Activated naive CD4-positive, alpha-beta T cell treated with anti-CD3 and anti-CD28 coated beads, Interleukin-2, amount 10 ng/mL, durations not matched to agents 7 days and 5 days (primary cell): ENCODE measurements around the gene BOLA2B.
A peak's percentile ranks its signal among the peaks of the same experiment; 100 is the strongest.
"Not testable (repeated sequence)": the region's sequence is repeated elsewhere in the genome, so short reads cannot be mapped to it uniquely, and the experiment has no call there.

ENCODE experiments used
- CTCF ChIA-PET: fragments of 350-600 bp; sonication (Branson Sonifier 250); formaldehyde crosslinking; loops from one replicate; lab custom pipeline; 2021; ENCODE audit warnings: antibody characterized with exemption; lab: Charles Lee
- DNase-seq: peaks from one replicate; pipeline ENCODE4 v3.0.0-alpha.2; 2020
- H3K27ac Mint-ChIP-seq: one replicate; pipeline ENCODE4 v1.8.0; 2021; ENCODE audit warnings: mild to moderate bottlenecking, moderate library complexity, mixed read lengths
- H3K27me3 Mint-ChIP-seq: one replicate; pipeline ENCODE4 v1.8.0; 2021; ENCODE audit warnings: mild to moderate bottlenecking, mixed read lengths
- H3K36me3 Mint-ChIP-seq: one replicate; pipeline ENCODE4 v1.8.0; 2021; ENCODE audit warnings: mixed read lengths
- H3K4me1 Mint-ChIP-seq: one replicate; pipeline ENCODE4 v1.8.0; 2021; ENCODE audit warnings: mixed read lengths
- H3K4me3 Mint-ChIP-seq: one replicate; pipeline ENCODE4 v1.8.0; 2021; ENCODE audit warnings: mild to moderate bottlenecking, moderate library complexity, mixed read lengths
- H3K9me3 Mint-ChIP-seq: one replicate; pipeline ENCODE4 v1.8.0; 2021; ENCODE audit warnings: mixed read lengths

Gene BOLA2B

DNA sequence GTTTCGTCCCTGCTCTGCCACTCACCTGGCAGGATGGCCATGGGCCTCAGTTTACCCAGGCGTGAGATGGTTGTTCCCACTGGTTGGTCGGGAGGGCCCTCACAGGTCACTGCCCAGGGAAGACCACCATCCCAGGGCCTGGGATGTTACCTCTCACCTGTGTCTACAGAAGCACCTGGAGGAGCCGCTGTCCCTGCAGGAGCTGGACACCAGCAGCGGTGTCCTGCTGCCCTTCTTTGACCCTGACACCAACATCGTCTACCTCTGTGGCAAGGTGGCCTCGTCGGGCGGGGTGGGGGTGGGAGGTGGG is 6.0 kb downstream of the BOLA2B start:
- no peaks in the 10 kb centered on the region for H3K9me3 Mint-ChIP-seq
- peak overlapping the region; percentile 98 for H3K27ac Mint-ChIP-seq
- CTCF ChIA-PET, result interaction anchor here (1.4 kb wide), 1 partner anchor 95 kb away, joined by 3 read pairs; no protein-coding TSS in a partner anchor
- H3K4me1 Mint-ChIP-seq, result peaks cover 22% of the 10 kb centered on the region
- no peak for DNase-seq
- H3K36me3 Mint-ChIP-seq, result peaks cover 42% of the 10 kb centered on the region
- H3K4me3 Mint-ChIP-seq, result peak overlapping the region; percentile 100
- H3K27me3 Mint-ChIP-seq, result peaks cover 5% of the 10 kb centered on the region

DNA sequence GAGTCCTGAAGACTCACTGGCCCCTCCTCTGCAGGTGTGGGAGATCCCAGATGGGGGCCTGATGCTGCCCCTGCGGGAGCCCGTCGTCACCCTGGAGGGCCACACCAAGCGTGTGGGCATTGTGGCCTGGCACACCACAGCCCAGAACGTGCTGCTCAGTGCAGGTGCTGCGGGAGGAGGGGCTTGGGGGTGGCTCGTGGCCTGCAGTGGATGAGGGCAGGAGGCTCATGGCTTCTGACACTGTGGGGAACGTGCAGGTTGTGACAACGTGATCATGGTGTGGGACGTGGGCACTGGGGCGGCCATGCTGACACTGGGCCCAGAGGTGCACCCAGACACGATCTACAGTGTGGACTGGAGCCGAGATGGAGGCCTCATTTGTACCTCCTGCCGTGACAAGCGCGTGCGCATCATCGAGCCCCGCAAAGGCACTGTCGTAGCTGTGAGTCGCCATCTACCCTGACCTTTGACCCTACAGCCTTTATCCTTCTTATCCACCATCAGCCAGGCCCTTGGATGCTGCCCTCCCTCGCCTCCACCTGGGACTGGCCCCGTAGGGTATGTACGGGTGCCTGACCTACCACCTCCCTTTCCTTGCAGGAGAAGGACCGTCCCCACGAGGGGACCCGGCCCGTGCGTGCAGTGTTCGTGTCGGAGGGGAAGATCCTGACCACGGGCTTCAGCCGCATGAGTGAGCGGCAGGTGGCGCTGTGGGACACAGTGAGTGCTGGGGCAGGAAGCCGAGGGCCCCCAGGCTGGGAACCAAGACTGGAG is 6.5 kb downstream of the BOLA2B start:
- peaks cover 42% of the 10 kb centered on the region for H3K36me3 Mint-ChIP-seq
- H3K27ac Mint-ChIP-seq, result peak overlapping the region; percentile 98
- peak; percentile 88 for DNase-seq
- H3K4me3 Mint-ChIP-seq, result peak overlapping the region; percentile 100
- peaks cover 5% of the 10 kb centered on the region for H3K27me3 Mint-ChIP-seq
- CTCF ChIA-PET, result interaction anchor here (0.8 to 2.7 kb wide), 5 partner anchors 12 to 95 kb away, joined by 3 to 13 read pairs (median 3); partner anchors contain the start of gene TBX6
- no peaks in the 10 kb centered on the region for H3K9me3 Mint-ChIP-seq
- peaks cover 27% of the 10 kb centered on the region for H3K4me1 Mint-ChIP-seq

DNA sequence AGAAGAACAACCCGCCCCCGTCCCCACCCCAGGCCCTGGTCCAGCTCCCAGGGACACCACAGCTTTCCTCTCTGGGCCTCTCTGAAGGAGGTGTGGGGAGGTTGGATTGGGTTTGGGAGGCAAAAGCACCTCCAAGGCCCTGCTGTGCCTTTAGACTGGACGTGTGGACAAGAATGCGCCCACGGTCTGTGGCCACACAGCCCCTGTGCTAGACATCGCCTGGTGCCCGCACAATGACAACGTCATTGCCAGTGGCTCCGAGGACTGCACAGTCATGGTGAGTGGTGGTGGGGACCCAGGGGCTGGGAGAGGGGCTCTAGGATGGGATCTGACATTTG is 7.1 kb downstream of the BOLA2B start:
- Mint-ChIP-seq H3K9me3 (no peaks in the 10 kb centered on the region), H3K36me3 (peaks cover 42% of the 10 kb centered on the region), H3K27ac (peak overlapping the region; percentile 98), H3K27me3 (peaks cover 5% of the 10 kb centered on the region), H3K4me3 (peak overlapping the region; percentile 100), H3K4me1 (peaks cover 30% of the 10 kb centered on the region)
- CTCF ChIA-PET, result interaction anchor here (0.8 to 2.7 kb wide), 8 partner anchors 11 to 223 kb away, joined by 3 to 13 read pairs (median 4); partner anchors contain the start of genes GDPD3, TBX6 and ZNF771
- no peak for DNase-seq

DNA sequence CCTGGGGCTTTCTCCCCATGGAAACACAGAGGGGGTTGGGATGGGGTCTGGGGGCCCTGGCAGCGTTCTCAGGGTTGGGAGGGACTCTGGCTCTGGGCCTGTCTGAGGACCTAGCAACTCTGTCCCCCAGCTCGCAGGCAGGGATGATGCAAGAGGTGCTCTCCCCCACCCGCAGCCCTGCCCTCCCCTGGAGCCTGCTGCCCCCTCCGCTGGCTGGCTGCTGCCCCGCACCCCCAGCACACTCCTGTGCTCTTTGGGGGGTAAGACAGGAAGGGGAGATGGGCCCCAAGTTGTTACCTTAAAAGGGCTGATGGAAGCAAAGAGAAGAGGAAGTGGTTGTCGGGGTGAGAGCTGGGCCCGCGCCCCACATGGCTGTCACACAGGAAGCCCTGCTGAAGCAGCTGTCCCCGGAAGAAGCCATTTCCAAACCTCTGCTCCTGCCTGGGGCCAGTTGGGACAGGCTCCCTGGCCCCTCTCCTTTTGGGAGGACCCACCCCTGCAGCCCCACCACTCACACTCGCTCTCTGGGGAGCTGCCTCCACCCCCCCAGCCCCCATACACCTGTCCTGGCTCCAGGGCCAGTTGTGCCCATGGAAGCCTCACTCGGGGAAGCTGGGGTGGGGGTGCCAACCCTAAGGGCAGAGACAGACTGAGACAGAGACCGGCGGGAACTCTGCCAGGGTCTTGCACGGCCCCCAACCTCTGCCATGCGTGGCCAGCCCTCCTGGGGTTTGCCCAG is 7.6 kb downstream of the BOLA2B start:
- H3K9me3 Mint-ChIP-seq, result no peaks in the 10 kb centered on the region
- H3K4me3 Mint-ChIP-seq, result peak overlapping the region; percentile 100
- CTCF ChIA-PET, result interaction anchor here (0.6 to 2.7 kb wide), 9 partner anchors 11 to 464 kb away, joined by 3 to 13 read pairs (median 4); partner anchors contain the start of genes GDPD3, TBX6 and ZNF771
- peaks cover 42% of the 10 kb centered on the region for H3K36me3 Mint-ChIP-seq
- H3K4me1 Mint-ChIP-seq, result peaks cover 32% of the 10 kb centered on the region
- H3K27me3 Mint-ChIP-seq, result peaks cover 5% of the 10 kb centered on the region
- DNase-seq, result peak; percentile 92
- peak overlapping the region; percentile 98 for H3K27ac Mint-ChIP-seq

DNA sequence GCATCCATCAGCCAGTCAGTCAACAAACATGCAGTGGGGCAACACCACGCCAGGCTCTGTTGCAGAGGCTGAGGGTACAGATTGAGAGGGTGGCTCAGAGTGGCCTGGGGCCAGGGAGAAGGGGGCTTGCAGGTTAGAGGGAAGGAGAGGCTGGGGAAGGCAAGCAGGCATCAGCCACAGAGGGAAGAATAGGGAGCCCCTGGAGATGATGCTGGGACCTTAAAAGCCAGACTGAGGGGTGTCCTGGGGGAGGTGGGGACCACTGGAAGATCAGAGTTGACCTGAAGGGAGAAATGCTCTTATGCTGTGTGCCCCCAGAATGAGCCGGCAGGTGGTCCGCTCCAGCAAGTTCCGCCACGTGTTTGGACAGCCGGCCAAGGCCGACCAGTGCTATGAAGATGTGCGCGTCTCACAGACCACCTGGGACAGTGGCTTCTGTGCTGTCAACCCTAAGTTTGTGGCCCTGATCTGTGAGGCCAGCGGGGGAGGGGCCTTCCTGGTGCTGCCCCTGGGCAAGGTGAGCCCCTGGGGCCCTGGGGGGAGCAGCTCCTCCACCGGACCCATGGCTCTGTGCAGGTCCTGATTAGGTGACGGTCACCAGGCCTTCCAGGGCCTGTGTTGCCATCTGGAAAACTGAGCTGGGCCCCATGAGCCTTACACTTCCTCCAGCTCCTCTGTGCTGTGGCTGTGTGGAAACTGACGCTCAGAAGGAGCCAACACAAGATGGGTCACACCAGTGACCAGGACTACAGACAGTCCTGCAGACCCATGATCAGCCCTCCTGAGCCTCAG is 8.4 kb downstream of the BOLA2B start:
- Mint-ChIP-seq H3K4me1 (peaks cover 34% of the 10 kb centered on the region), H3K36me3 (peaks cover 42% of the 10 kb centered on the region), H3K4me3 (peak overlapping the region; percentile 100), H3K27me3 (peaks cover 5% of the 10 kb centered on the region), H3K9me3 (no peaks in the 10 kb centered on the region), H3K27ac (peak overlapping the region; percentile 98)
- DNase-seq, result no peak
- CTCF ChIA-PET, result interaction anchor here (0.6 to 2.7 kb wide), 7 partner anchors 42 to 465 kb away, joined by 3 to 13 read pairs (median 5); partner anchors contain the start of genes GDPD3, TBX6 and ZNF771

DNA sequence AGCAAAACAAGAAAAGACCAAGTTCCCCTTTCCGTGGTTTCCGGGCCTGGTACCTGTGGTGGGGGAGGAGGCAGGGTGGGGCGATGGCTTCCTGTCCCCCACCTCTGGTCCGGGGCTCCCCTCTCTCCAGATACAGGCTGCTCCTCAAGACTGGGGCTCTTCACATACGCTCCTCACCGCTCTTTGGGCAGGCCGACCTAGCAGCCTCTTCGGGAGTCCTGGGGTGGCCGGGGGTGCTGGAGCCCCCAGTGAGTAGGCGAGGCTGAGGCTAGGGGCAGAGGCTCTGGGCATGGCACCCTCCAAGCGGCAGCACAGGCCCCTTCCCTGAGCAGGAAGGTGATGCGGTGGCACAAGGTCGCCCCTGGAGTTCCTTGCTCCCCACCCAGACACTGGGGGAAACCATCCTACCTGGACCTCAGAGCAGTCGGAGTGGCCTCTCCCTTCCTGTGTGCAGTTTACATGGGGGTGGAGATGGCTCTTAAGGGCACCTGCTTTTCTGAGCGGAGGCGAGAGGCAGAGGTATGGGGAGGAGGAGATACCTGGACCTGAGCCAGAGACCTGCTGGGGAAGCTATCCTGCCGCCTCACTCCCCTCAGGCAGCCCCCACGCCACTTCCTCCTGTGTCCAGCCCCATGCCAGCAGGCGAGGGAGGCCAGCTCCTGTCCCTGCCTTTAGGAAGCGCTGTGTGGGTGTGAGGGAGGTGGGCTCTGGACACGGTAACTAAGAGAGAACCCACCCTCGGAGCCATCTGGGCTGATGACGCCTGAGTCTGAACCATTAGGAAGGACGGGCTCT is 9.2 kb downstream of the BOLA2B start:
- H3K4me3 Mint-ChIP-seq, result peak overlapping the region; percentile 100
- peaks cover 34% of the 10 kb centered on the region for H3K4me1 Mint-ChIP-seq
- DNase-seq, result peak; percentile 93
- peaks cover 5% of the 10 kb centered on the region for H3K27me3 Mint-ChIP-seq
- peak overlapping the region; percentile 98 for H3K27ac Mint-ChIP-seq
- H3K9me3 Mint-ChIP-seq, result no peaks in the 10 kb centered on the region
- H3K36me3 Mint-ChIP-seq, result peaks cover 42% of the 10 kb centered on the region
- CTCF ChIA-PET, result interaction anchor here (2.7 kb wide), 1 partner anchor 93 kb away, joined by 13 read pairs; the partner anchor contains the start of gene TBX6

DNA sequence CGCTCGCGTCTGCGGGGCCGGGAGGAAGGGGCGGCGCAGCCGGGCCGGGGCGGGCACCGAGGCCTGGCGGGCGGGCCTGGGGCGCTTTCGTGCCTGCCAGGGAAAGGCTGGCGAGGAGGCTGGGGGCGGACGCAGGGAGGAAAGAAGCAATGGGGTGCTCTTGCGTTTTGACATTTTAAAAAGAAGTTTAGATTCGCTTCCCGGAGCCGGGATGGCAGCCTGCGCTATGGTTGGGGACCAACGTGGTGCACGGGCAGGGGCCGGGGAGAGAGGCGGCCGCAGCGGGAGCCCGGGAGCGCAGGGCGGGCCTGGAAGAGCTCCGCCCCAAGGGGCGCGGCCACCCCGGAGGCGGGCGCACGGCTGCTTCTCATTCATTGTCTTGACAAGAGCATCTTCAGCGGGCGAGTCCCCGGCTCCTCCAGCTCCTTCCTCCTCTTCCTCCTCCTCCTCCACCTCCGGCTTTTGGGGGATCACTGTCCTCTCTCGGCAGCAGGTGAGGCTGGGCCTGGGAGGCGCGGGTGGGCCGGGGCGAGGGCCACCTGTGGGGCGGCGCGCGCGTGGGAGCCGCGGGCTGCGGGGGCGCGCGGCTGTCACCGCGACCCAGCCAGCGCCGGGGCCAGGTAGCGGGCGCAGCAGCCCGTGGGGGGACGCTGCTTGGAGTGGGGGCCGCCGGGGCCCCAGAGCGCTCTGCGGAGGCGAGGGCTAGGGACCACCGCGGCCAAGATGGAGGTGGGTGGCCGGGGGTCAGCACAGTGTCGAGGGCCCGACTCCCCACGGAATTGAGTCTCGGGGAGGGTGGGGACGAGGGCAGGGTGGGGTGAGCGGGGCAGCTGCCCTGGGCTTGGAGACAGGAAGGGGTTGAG is 10.0 kb downstream of the BOLA2B start, which contains the start of gene CORO1A:
TSS of gene CORO1A (plus strand) at position 370 of the 863 bp plus-strand sequence. CDS start 1,608 bp downstream, outside the sequence.
- Mint-ChIP-seq H3K4me1 (peaks cover 34% of the 10 kb centered on the region), H3K27me3 (peaks cover 5% of the 10 kb centered on the region), H3K4me3 (peak within 1 kb of the TSS; percentile 100), H3K27ac (peak within 1 kb of the TSS; percentile 98), H3K36me3 (peaks cover 42% of the 10 kb centered on the region), H3K9me3 (no peaks in the 10 kb centered on the region)
- CTCF ChIA-PET, result interaction anchor here (0.9 kb wide), 1 partner anchor 91 kb away, joined by 4 read pairs; the partner anchor contains the start of gene TBX6
- DNase-seq, result peak; percentile 91

DNA sequence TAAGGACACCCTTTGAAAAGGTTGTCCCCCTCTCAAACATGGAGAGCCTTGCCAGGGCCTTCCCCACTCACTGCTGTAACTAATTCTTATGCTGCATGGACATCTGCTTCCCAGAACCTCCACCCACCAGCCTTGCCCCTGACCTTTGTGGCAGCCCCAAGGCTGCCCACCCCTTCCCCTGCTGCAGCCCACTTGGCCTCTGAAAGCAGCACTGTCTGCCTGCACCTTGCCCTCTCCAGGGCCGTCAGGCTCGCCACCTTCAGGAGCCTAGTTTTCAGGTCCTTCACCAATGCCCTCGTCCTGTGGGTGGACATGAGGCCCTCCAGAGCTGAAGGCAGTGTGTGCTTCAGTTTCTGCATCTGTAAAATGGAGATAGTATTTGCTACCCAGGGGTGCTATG is 12.7 kb downstream of the BOLA2B start:
- H3K4me1 Mint-ChIP-seq, result peaks cover 15% of the 10 kb centered on the region
- H3K27ac Mint-ChIP-seq, result no peak overlapping the region
- H3K27me3 Mint-ChIP-seq, result peaks cover 5% of the 10 kb centered on the region
- H3K4me3 Mint-ChIP-seq, result peak overlapping the region; percentile 31
- CTCF ChIA-PET, result interaction anchor here (1.0 kb wide), 1 partner anchor 38 kb away, joined by 3 read pairs; no protein-coding TSS in a partner anchor
- peaks cover 19% of the 10 kb centered on the region for H3K36me3 Mint-ChIP-seq
- no peaks in the 10 kb centered on the region for H3K9me3 Mint-ChIP-seq
- no peak for DNase-seq

DNA sequence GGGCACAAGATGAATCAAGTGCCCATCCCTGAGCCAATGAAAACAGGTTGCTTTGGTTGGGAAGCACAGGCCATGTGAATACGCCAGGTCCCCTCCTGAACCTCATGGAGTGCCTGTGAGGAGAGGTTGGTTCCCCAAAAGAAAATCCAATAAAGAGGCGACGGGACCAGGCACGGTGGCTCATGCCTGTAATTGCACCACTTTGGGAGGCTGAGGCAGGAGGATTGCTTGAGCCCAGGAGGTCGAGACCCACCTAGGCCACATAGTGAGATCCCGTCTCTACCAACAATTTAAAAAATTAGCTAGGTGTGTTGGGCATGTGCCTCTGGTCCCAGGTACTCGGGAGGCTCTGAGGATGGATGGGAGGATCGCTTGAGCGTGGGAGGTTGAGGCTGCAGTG is 13.5 kb downstream of the BOLA2B start:
- no peak overlapping the region for H3K27ac Mint-ChIP-seq
- DNase-seq, result no peak
- H3K4me1 Mint-ChIP-seq, result peaks cover 15% of the 10 kb centered on the region
- H3K9me3 Mint-ChIP-seq, result no peaks in the 10 kb centered on the region
- peaks cover 11% of the 10 kb centered on the region for H3K36me3 Mint-ChIP-seq
- H3K4me3 Mint-ChIP-seq, result no peak overlapping the region
- CTCF ChIA-PET, result no interaction called here
- peaks cover 5% of the 10 kb centered on the region for H3K27me3 Mint-ChIP-seq

DNA sequence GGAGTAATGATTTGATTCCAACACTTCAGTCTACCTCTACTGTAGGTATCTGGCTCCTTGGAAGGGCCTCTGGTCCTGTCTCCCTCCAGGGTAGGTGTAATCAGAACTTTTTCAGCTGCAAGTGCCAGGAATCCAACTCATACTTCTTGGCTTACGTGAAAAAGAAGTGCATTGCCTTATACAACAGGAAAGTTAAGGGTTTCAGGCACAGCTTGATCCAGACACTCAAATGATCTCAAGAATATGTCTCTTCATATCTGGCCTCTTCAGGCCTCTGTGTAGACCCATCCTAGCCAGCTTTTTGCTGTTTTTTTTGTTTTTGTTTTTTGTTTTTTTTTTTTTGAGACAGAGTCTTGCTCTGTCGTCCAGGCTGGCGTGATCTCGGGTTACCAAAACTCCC is 14.3 kb downstream of the BOLA2B start:
- Mint-ChIP-seq H3K27ac (no peak overlapping the region), H3K9me3 (no peaks in the 10 kb centered on the region), H3K36me3 (peaks cover 4% of the 10 kb centered on the region), H3K4me3 (no peak overlapping the region), H3K27me3 (peaks cover 4% of the 10 kb centered on the region), H3K4me1 (peaks cover 15% of the 10 kb centered on the region)
- CTCF ChIA-PET, result no interaction called here
- no peak for DNase-seq

DNA sequence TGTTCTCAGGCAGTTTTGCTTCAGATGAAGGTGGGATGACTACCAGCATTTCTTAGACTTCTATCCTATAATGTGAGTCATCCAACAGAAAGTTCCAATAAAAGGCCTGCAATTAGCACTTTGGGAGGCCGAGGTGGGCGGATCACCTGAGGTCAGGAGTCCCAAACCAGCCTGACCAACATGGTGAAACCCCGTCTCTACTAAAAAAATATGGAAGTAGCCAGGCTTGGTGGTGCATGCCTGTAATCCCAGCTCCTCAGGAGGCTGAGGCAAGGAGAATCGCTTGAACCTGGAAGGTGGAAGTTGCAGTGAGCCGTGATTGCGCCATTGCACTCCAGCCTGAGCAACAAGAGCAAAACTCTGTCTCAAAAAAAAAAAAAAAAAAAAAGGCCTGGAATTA is 16.6 kb downstream of the BOLA2B start:
- H3K9me3 Mint-ChIP-seq, DNase-seq, H3K36me3 Mint-ChIP-seq, H3K4me1 Mint-ChIP-seq, H3K4me3 Mint-ChIP-seq, H3K27me3 Mint-ChIP-seq, CTCF ChIA-PET, H3K27ac Mint-ChIP-seq: not testable (repeated sequence)

DNA sequence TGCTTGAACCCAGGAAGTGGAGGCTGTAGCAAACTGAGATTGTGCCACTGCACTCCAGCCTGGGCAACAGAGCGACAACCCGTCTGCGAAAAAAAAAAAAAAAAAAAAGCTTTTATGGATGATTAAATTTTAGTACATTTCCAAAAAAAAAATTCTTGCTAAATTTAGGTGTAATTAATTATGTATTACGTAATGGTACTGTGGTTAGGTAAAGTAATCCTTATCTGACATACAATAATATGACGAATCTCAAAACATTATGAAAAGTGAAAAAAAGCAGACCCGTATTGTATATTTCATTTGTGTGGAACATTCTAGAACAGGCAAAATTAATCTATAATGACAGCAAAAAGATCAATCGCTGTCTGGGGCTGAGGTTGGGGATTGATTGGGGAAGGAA is 20.4 kb downstream of the BOLA2B start:
- H3K4me3 Mint-ChIP-seq, result no peak overlapping the region
- H3K27ac Mint-ChIP-seq, result no peak overlapping the region
- no peaks in the 10 kb centered on the region for H3K9me3 Mint-ChIP-seq
- no peak for DNase-seq
- peaks cover 10% of the 10 kb centered on the region for H3K27me3 Mint-ChIP-seq
- no peaks in the 10 kb centered on the region for H3K4me1 Mint-ChIP-seq
- H3K36me3 Mint-ChIP-seq, result no peaks in the 10 kb centered on the region
- CTCF ChIA-PET, result no interaction called here
